Smooth muscle cell (in vitro differentiated cells): ENCODE data around the gene FBLIM1. TPM values are rescaled to one million over a fixed set of nuclear protein-coding genes. Genes with fewer than 3 reads are reported as not detected.

Experiments used
- DNase-seq: peaks from one replicate; lab custom pipeline; 2025; ENCODE audit not compliant: unreplicated experiment; lab: John Stamatoyannopoulos, UW
- H2AFZ ChIP-seq: fragments of 200-600 bp; sonication (generic); 2 replicates; pipeline ENCODE4 v1.6.0; 2016; ENCODE audit warnings: antibody characterized with exemption, low read depth, mild to moderate bottlenecking
- H3F3A ChIP-seq: fragments of 200-600 bp; sonication (generic); 2 replicates; pipeline ENCODE4 v1.6.0; 2017; ENCODE audit warnings: antibody characterized with exemption, low read depth
- H3K27ac ChIP-seq: fragments of 200-600 bp; sonication (generic); 2 replicates; pipeline ENCODE4 v1.5.1; 2016; ENCODE audit warnings: low read depth, mild to moderate bottlenecking
- H3K27me3 ChIP-seq: fragments of 200-600 bp; sonication (generic); 2 replicates; pipeline ENCODE4 v1.6.1; 2016; ENCODE audit warnings: low read depth, mild to moderate bottlenecking
- H3K36me3 ChIP-seq: fragments of 200-600 bp; sonication (generic); 2 replicates; pipeline ENCODE4 v1.5.1; 2016; ENCODE audit warnings: low read depth
- H3K4me1 ChIP-seq: fragments of 200-600 bp; sonication (generic); 2 replicates; pipeline ENCODE4 v1.5.1; 2016; ENCODE audit warnings: low read depth
- H3K4me2 ChIP-seq: fragments of 200-600 bp; sonication (generic); 2 replicates; pipeline ENCODE4 v1.6.0; 2016; ENCODE audit warnings: mild to moderate bottlenecking
- H3K4me3 ChIP-seq: fragments of 200-600 bp; sonication (generic); 2 replicates; pipeline ENCODE4 v1.5.1; 2016; ENCODE audit warnings: mild to moderate bottlenecking
- H3K79me2 ChIP-seq: fragments of 200-600 bp; sonication (generic); 2 replicates; pipeline ENCODE4 v1.6.0; 2016; ENCODE audit warnings: low read depth, mild to moderate bottlenecking
- H3K9ac ChIP-seq: fragments of 200-600 bp; sonication (generic); 2 replicates; pipeline ENCODE4 v1.6.0; 2016; ENCODE audit warnings: low read depth
- H3K9me3 ChIP-seq: fragments of 200-600 bp; sonication (generic); replicated peaks from 2 replicates; pipeline ENCODE4 v1.5.1; 2016; ENCODE audit warnings: low read depth
- H4K20me1 ChIP-seq: fragments of 200-600 bp; sonication (generic); 2 replicates; pipeline ENCODE4 v1.6.0; 2016; ENCODE audit warnings: low read depth
- WGBS: methylation state at CpG from one replicate; pipeline ENCODE4 v1.1.7; 2016; ENCODE audit warnings: low lambda C conversion rate; 5-methylcytosine and 5-hydroxymethylcytosine counted together
- polyA plus RNA-seq: library from polyadenylated mRNA; unstranded; fragments of >200 nt; fragmentation: Nextera tagmentation; extraction: Ambion mirVana; gene quantifications from 2 replicates; pipeline ENCODE4 v1.2.1, GENCODE V29; 2016
- total RNA-seq: library from RNA; depleted of rRNA; stranded (reverse); fragments of >200 nt; gene quantifications from 2 replicates; pipeline ENCODE4 v1.2.3, GENCODE V29; 2014
- TF ChIP-seq, protein P1 (sequence below): fragments of 200-600 bp; sonication (generic); IDR thresholded peaks from 2 replicates; pipeline ENCODE4 v1.5.1; 2017; ENCODE audit warnings: borderline replicate concordance, mild to moderate bottlenecking, antibody characterized with exemption; ENCODE audit not compliant: insufficient read depth, poor library complexity, severe bottlenecking

FBLIM1 gene
- total and polyA plus RNA-seq, 2 experiments from 2014 or later = 36.7 to 50.8 TPM

DNA sequence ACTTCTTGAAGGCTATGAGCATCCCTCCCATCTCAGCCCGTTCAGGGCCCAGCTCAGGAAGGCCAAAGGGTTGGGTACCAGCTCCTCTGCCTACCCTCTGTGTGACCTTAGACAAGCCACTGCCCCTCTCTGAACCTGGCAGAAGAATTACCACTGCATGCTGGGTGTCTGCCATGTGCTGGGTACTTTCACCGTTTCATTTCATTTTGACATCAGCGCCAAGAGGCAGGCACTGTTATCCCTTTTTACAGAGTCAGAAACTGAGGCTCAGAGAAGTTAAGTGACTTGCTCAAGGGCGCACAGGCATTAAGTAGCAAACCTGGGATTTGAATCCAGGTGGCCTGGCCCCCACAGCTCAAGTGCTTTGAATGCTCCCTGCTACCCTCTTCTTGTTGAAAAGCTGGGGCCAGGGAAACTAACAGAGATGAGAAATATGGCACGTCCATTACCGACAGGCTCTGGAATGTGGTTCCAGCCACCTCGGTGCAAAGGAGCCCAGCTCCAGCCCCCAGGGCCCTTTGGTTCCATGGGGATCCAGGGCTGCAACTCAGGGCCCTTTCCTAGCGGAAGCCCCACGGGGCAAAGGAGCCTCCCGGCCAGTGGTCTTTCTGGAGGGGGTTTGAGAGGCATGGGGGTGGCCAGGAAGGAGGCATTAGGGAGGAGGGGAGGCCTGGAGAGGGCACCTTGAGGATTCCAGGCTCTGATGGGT is 9.8 kb upstream of the FBLIM1 start:
- H3K36me3 ChIP-seq = no peaks in the 10 kb centered on the region
- TF ChIP-seq, protein P1, sequence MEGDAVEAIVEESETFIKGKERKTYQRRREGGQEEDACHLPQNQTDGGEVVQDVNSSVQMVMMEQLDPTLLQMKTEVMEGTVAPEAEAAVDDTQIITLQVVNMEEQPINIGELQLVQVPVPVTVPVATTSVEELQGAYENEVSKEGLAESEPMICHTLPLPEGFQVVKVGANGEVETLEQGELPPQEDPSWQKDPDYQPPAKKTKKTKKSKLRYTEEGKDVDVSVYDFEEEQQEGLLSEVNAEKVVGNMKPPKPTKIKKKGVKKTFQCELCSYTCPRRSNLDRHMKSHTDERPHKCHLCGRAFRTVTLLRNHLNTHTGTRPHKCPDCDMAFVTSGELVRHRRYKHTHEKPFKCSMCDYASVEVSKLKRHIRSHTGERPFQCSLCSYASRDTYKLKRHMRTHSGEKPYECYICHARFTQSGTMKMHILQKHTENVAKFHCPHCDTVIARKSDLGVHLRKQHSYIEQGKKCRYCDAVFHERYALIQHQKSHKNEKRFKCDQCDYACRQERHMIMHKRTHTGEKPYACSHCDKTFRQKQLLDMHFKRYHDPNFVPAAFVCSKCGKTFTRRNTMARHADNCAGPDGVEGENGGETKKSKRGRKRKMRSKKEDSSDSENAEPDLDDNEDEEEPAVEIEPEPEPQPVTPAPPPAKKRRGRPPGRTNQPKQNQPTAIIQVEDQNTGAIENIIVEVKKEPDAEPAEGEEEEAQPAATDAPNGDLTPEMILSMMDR = no peak
- H3F3A ChIP-seq = no peaks in the 10 kb centered on the region
- H3K9ac ChIP-seq = no peak overlapping the region
- peaks cover 4% of the 10 kb centered on the region for H3K4me1 ChIP-seq
- DNase-seq = no peak
- WGBS = 74% methylated on average over 10 of the region's 10 CpGs
- H3K79me2 ChIP-seq = no peaks in the 10 kb centered on the region
- H3K4me3 ChIP-seq = no peak overlapping the region
- H3K4me2 ChIP-seq = no peak overlapping the region
- H2AFZ ChIP-seq = no peak overlapping the region
- no peak overlapping the region for H3K27ac ChIP-seq
- H3K27me3 ChIP-seq = no peaks in the 10 kb centered on the region
- no peaks in the 10 kb centered on the region for H4K20me1 ChIP-seq
- H3K9me3 ChIP-seq = no peaks in the 10 kb centered on the region

DNA sequence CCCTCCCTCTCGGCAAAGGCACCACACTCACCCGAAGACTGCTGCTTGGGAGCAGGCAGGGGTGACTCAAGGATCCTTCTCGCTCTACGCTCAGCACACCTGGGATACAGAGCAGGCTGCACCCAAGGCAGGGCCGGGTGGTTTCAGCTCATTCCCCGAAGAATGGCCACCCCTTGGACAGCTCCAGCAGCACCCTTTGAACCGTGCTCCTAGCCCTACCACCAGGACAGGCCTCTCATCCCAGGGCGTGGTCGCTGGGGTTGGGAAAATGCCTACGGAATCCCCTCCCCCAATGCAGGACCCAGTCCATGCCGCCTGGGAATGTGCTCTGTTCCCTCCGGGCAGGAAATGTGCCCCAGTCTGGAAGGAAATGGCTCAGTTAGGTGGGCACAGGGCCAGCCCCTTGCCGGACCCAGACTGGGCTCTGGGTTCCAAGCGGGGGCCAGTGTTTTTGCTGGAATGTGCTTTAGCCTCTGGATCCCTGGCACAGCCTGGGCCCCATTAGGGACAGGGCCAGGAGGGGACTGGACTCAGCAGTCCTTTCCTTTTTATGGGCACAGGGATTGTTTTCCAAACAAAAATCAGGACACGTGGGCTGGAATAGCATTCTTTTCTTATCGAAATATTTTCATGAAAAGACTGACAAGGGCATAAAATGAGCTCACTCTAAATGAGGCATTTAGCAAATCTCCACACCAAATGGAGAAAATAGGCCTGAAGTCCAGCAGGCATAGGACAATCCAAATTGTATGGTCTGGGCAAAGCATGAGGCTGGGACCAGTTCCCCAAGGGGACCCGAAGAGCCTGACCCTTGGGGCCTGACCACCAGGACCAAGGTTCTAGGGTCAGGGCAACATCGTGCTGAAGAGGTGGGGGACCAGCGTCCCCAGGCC is 8.9 kb upstream of the FBLIM1 start:
- DNase-seq = no peak
- WGBS = 68% methylated on average over 19 of the region's 19 CpGs
- Histone ChIP-seq H3K4me3 (no peak overlapping the region), H3K36me3 (no peaks in the 10 kb centered on the region), H3K4me2 (peak overlapping the region; percentile 27), H3K9me3 (no peaks in the 10 kb centered on the region), H3K9ac (no peak overlapping the region), H3K79me2 (no peaks in the 10 kb centered on the region), H2AFZ (no peak overlapping the region), H3K27me3 (no peaks in the 10 kb centered on the region), H3F3A (no peaks in the 10 kb centered on the region), H4K20me1 (no peaks in the 10 kb centered on the region), H3K27ac (no peak overlapping the region), H3K4me1 (peaks cover 4% of the 10 kb centered on the region)
- TF ChIP-seq, protein P1 = no peak

DNA sequence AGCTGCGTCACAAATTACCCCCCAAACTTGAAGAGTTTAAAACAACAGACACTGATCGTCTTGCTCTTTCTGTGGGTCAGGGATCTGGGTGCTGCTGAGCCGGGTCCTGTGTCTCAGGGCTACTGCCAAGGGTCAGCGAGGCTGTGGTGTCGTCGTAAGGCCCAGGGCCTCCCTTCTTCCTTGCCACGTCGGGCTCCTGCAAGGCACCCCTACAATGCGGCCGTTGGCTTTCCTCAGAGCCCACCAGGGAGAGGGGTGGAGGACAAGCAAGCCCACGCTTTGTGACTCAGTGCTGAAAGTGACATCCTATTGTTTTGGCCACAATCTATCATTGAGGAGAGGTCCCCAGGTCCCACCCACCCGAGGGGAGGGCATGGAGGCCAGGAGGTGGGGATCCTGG is 7.7 kb upstream of the FBLIM1 start:
- H3K27ac ChIP-seq = no peak overlapping the region
- H3K9me3 ChIP-seq = no peaks in the 10 kb centered on the region
- DNase-seq = no peak
- H4K20me1 ChIP-seq = no peaks in the 10 kb centered on the region
- H3F3A ChIP-seq = no peaks in the 10 kb centered on the region
- WGBS = 92% methylated on average over 11 of the region's 12 CpGs
- TF ChIP-seq, protein P1 = no peak
- H3K79me2 ChIP-seq = no peaks in the 10 kb centered on the region
- no peaks in the 10 kb centered on the region for H3K27me3 ChIP-seq
- no peak overlapping the region for H3K4me2 ChIP-seq
- H3K4me1 ChIP-seq = peaks cover 4% of the 10 kb centered on the region
- H2AFZ ChIP-seq = no peak overlapping the region
- no peak overlapping the region for H3K9ac ChIP-seq
- no peaks in the 10 kb centered on the region for H3K36me3 ChIP-seq
- H3K4me3 ChIP-seq = no peak overlapping the region
